Mesendoderm (in vitro differentiated cells): Measurements from ENCODE around the gene INPP5J.

Experiments
- DNase-seq: peaks from one replicate; pipeline ENCODE4 v3.0.0; 2013
- H2AK5ac ChIP-seq: 2 replicates; pipeline ENCODE4 v1.6.1; 2013; ENCODE audit warnings: low read length, inconsistent platforms
- H2BK120ac ChIP-seq: 2 replicates; pipeline ENCODE4 v1.6.1; 2013; ENCODE audit warnings: low read depth, mild to moderate bottlenecking, low read length, moderate library complexity, mixed read lengths
- H2BK15ac ChIP-seq: replicated peaks from 2 replicates; pipeline ENCODE4 v1.6.1; 2013; ENCODE audit warnings: low read depth, mild to moderate bottlenecking, moderate library complexity
- H2BK5ac ChIP-seq: 2 replicates; pipeline ENCODE4 v1.6.1; 2013; ENCODE audit warnings: low read length, inconsistent platforms
- H3K18ac ChIP-seq: 2 replicates; pipeline ENCODE4 v1.6.1; 2013; ENCODE audit warnings: mild to moderate bottlenecking, low read length, mixed read lengths
- H3K23ac ChIP-seq: one replicate; pipeline ENCODE4 v1.6.1; 2013; ENCODE audit warnings: low read length
- H3K27ac ChIP-seq: 2 replicates; pipeline ENCODE4 v1.5.1; 2013; ENCODE audit warnings: low read depth, mild to moderate bottlenecking, inconsistent platforms, low read length, moderate library complexity
- H3K27me3 ChIP-seq: 2 replicates; pipeline ENCODE4 v1.6.1; 2013; ENCODE audit warnings: low read length, control low read depth, mild to moderate bottlenecking, inconsistent platforms; ENCODE audit not compliant: insufficient read depth, poor library complexity
- H3K36me3 ChIP-seq: 2 replicates; pipeline ENCODE4 v1.6.1; 2013; ENCODE audit warnings: low read length, inconsistent platforms; ENCODE audit not compliant: control insufficient read depth, insufficient read depth
- H3K4ac ChIP-seq: one replicate; pipeline ENCODE4 v1.6.1; 2013; ENCODE audit warnings: low read depth, mild to moderate bottlenecking, low read length, moderate library complexity
- H3K4me1 ChIP-seq: 2 replicates; pipeline ENCODE4 v1.6.1; 2013; ENCODE audit warnings: low read depth, low read length, inconsistent platforms; ENCODE audit not compliant: control insufficient read depth
- H3K4me2 ChIP-seq: 2 replicates; pipeline ENCODE4 v1.6.1; 2013; ENCODE audit warnings: low read length
- H3K4me3 ChIP-seq: 2 replicates; pipeline ENCODE4 v1.5.1; 2013; ENCODE audit warnings: mild to moderate bottlenecking, low read length
- H3K56ac ChIP-seq: one replicate; pipeline ENCODE4 v1.6.1; 2013; ENCODE audit warnings: low read length
- H3K79me1 ChIP-seq: 2 replicates; pipeline ENCODE4 v1.6.1; 2013; ENCODE audit warnings: low read length, inconsistent platforms
- H3K79me2 ChIP-seq: 2 replicates; pipeline ENCODE4 v1.6.1; 2013; ENCODE audit warnings: mild to moderate bottlenecking, low read length; ENCODE audit not compliant: control insufficient read depth, insufficient read depth
- H3K9ac ChIP-seq: 2 replicates; pipeline ENCODE4 v1.6.1; 2013; ENCODE audit warnings: low read length, inconsistent platforms
- H4K5ac ChIP-seq: one replicate; pipeline ENCODE4 v1.6.1; 2013; ENCODE audit warnings: low read length
- H4K8ac ChIP-seq: one replicate; pipeline ENCODE4 v1.6.1; 2013; ENCODE audit warnings: low read depth, mild to moderate bottlenecking, control low read depth, low read length, moderate library complexity
- WGBS: extraction: QIAGEN DNeasy Blood & Tissue Kit; methylation state at CpG from one replicate; pipeline ENCODE4 v1.1.7; 2013; ENCODE audit warnings: low lambda C conversion rate, missing lambda C conversion rate; ENCODE audit not compliant: insufficient coverage; ENCODE audit errors: extremely low coverage; 5-methylcytosine and 5-hydroxymethylcytosine counted together

Gene INPP5J

DNA sequence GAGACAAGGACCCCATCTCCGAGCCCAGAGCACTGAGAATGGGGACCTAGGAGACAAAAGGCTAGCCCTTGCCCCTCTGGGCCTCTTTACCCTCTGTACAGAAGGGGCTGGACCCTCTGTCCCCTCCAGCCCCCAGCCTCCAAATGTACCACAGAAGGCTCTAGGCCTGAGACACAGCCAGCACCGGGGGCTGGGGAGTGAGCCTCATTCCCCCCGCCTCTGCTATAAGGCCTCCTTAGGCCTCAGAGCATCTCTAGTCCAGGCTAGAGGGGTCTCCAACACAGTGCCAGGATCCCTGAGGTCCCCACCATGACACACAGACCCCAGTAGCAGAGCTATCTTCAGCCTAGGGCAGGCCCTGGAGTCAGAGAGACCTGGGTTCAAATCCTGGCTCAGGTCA, 36.8 kb upstream of the INPP5J start:
- H3K4ac ChIP-seq = no peak overlapping the region
- H2AK5ac ChIP-seq = no peak overlapping the region
- H3K27ac ChIP-seq = no peak overlapping the region
- H3K9ac ChIP-seq = peak overlapping the region; percentile 95
- H2BK120ac ChIP-seq = no peak overlapping the region
- H3K79me2 ChIP-seq = peaks cover 7% of the 10 kb centered on the region
- H3K79me1 ChIP-seq = peaks cover 10% of the 10 kb centered on the region
- DNase-seq = no peak
- H2BK5ac ChIP-seq = no peak overlapping the region
- H3K4me3 ChIP-seq = no peak overlapping the region
- no peak overlapping the region for H4K5ac ChIP-seq
- no peak overlapping the region for H2BK15ac ChIP-seq
- peak overlapping the region; percentile 30 for H3K18ac ChIP-seq
- H4K8ac ChIP-seq = no peak overlapping the region
- no CpG with 5 or more reads among the region's 3 CpGs for WGBS
- no peak overlapping the region for H3K23ac ChIP-seq
- peaks cover 5% of the 10 kb centered on the region for H3K4me1 ChIP-seq
- H3K36me3 ChIP-seq = no peaks in the 10 kb centered on the region
- no peaks in the 10 kb centered on the region for H3K27me3 ChIP-seq
- no peak overlapping the region for H3K4me2 ChIP-seq
- peak overlapping the region; percentile 79 for H3K56ac ChIP-seq

DNA sequence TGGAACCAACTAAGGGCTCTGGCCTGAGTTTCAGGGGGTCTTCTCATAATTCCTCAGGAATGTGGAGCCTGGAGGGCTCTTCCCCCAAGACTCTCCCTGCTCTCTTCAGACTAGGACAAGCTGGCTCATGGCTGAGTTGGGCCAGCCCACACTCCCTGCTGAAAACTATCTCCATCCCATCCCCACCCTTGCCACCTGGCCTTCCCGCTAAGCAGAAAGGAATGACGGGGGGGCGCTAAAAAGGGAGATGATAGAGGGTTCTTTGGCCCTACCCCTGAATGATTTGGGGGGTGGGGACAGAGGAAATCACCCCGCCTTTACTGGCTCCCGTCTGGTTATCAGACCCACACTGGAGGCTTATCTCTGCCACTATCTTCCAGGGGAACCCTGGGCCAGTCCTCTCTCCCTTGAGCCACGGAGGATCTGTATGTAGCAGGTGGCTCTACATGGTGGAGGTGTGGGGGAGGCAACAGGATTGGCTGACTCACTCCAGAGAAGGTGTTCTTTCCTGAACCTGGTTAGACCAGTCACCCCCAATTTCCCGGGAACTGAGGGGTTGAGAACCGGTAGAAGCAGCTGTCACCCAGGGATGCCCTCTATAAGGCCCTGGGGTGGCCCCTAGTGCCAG, 35.9 kb upstream of the INPP5J start:
- Histone ChIP-seq H4K5ac (no peak overlapping the region), H3K4me1 (peaks cover 5% of the 10 kb centered on the region), H3K23ac (no peak overlapping the region), H3K79me1 (peaks cover 10% of the 10 kb centered on the region), H2AK5ac (no peak overlapping the region), H2BK5ac (no peak overlapping the region), H3K27me3 (no peaks in the 10 kb centered on the region), H2BK15ac (no peak overlapping the region), H3K56ac (no peak overlapping the region), H3K4me2 (no peak overlapping the region), H3K36me3 (no peaks in the 10 kb centered on the region), H3K9ac (no peak overlapping the region), H4K8ac (no peak overlapping the region), H2BK120ac (no peak overlapping the region), H3K79me2 (peaks cover 7% of the 10 kb centered on the region), H3K27ac (no peak overlapping the region), H3K4ac (no peak overlapping the region), H3K4me3 (no peak overlapping the region), H3K18ac (no peak overlapping the region)
- no peak for DNase-seq
- WGBS = no CpG with 5 or more reads among the region's 8 CpGs

- Histone ChIP-seq H4K5ac (no peak overlapping the region), H3K18ac (no peak overlapping the region), H3K4me2 (no peak overlapping the region), H2AK5ac (no peak overlapping the region), H3K36me3 (no peaks in the 10 kb centered on the region), H3K56ac (no peak overlapping the region), H3K27ac (no peak overlapping the region), H4K8ac (no peak overlapping the region), H3K4ac (no peak overlapping the region), H2BK120ac (no peak overlapping the region), H3K4me1 (peaks cover 2% of the 10 kb centered on the region), H3K79me1 (peaks cover 10% of the 10 kb centered on the region), H3K23ac (no peak overlapping the region), H3K9ac (no peak overlapping the region), H3K4me3 (no peak overlapping the region), H3K79me2 (peaks cover 7% of the 10 kb centered on the region), H2BK15ac (no peak overlapping the region), H2BK5ac (no peak overlapping the region), H3K27me3 (no peaks in the 10 kb centered on the region)
- DNase-seq = no peak
- no CpG with 5 or more reads among the region's 21 CpGs for WGBS
These were observed 35.0 kb upstream of the INPP5J start for GRCh38 chr22:31087744-31088215.

- Histone ChIP-seq H3K79me2 (peaks cover 7% of the 10 kb centered on the region), H3K4me3 (no peak overlapping the region), H3K56ac (no peak overlapping the region), H3K4me2 (no peak overlapping the region), H3K9ac (no peak overlapping the region), H3K27me3 (no peaks in the 10 kb centered on the region), H3K27ac (no peak overlapping the region), H3K36me3 (no peaks in the 10 kb centered on the region), H3K79me1 (peaks cover 8% of the 10 kb centered on the region), H2AK5ac (no peak overlapping the region), H4K5ac (no peak overlapping the region), H3K4ac (no peak overlapping the region), H2BK120ac (no peak overlapping the region), H4K8ac (no peak overlapping the region), H2BK15ac (no peak overlapping the region), H3K4me1 (no peaks in the 10 kb centered on the region), H3K23ac (no peak overlapping the region), H3K18ac (no peak overlapping the region), H2BK5ac (no peak overlapping the region)
- WGBS = no CpG with 5 or more reads among the region's 26 CpGs
- DNase-seq = no peak
These were observed 34.4 kb upstream of the INPP5J start for GRCh38 chr22:31088233-31088986.

GRCh38 chr22:31089160-31090100, 33.3 kb upstream of the INPP5J start:
- H3K4ac ChIP-seq = no peak overlapping the region
- H4K5ac ChIP-seq = no peak overlapping the region
- no CpG with 5 or more reads among the region's 9 CpGs for WGBS
- H2BK5ac ChIP-seq = no peak overlapping the region
- H3K4me3 ChIP-seq = no peak overlapping the region
- H3K79me1 ChIP-seq = peaks cover under 1% of the 10 kb centered on the region
- no peak overlapping the region for H3K4me2 ChIP-seq
- no peaks in the 10 kb centered on the region for H3K79me2 ChIP-seq
- no peak overlapping the region for H2BK120ac ChIP-seq
- no peak overlapping the region for H3K9ac ChIP-seq
- no peak overlapping the region for H2BK15ac ChIP-seq
- no peak for DNase-seq
- no peak overlapping the region for H3K23ac ChIP-seq
- H3K4me1 ChIP-seq = no peaks in the 10 kb centered on the region
- H3K27me3 ChIP-seq = no peaks in the 10 kb centered on the region
- H3K18ac ChIP-seq = no peak overlapping the region
- no peaks in the 10 kb centered on the region for H3K36me3 ChIP-seq
- H2AK5ac ChIP-seq = no peak overlapping the region
- H4K8ac ChIP-seq = no peak overlapping the region
- no peak overlapping the region for H3K56ac ChIP-seq
- no peak overlapping the region for H3K27ac ChIP-seq
